HG02981 (cell line): ENCODE results near the gene LMCD1.

Experiments
- ATAC-seq: cut with Tn5 transposase; IDR thresholded peaks from one replicate; pipeline ENCODE4 v1.9.1; 2021; ENCODE audit warnings: mild to moderate bottlenecking, moderate library complexity; ENCODE audit not compliant: unreplicated experiment

The LMCD1 gene

GRCh38 chr3:8556473-8556869 lies 54.8 kb downstream of the LMCD1 start:
- ATAC-seq, result no peak

- ATAC-seq, result no peak
Measured at GRCh38 chr3:8557298-8557697, 55.7 kb downstream of the LMCD1 start.

- ATAC-seq, result no peak
Measured at GRCh38 chr3:8558645-8559044, 57.0 kb downstream of the LMCD1 start.

- ATAC-seq, result no peak
Measured at GRCh38 chr3:8559351-8559750, 57.7 kb downstream of the LMCD1 start.

GRCh38 chr3:8560366-8561007 lies 58.9 kb downstream of the LMCD1 start:
- ATAC-seq, result no peak

- no peak for ATAC-seq
Measured at GRCh38 chr3:8561370-8561769, 59.7 kb downstream of the LMCD1 start.

- no peak for ATAC-seq
Measured at GRCh38 chr3:8562081-8562595, 60.5 kb downstream of the LMCD1 start.

GRCh38 chr3:8563146-8563545 lies 61.5 kb downstream of the LMCD1 start:
- no peak for ATAC-seq

- ATAC-seq, result no peak
Measured at GRCh38 chr3:8563597-8563996, 62.0 kb downstream of the LMCD1 start.

GRCh38 chr3:8565376-8565775 lies 63.8 kb downstream of the LMCD1 start:
- no peak for ATAC-seq

GRCh38 chr3:8567784-8568575 lies 66.4 kb downstream of the LMCD1 start:
- ATAC-seq, result no peak

GRCh38 chr3:8571256-8571655 lies 69.6 kb downstream of the LMCD1 start:
- no peak for ATAC-seq

GRCh38 chr3:8573342-8573926 lies 71.8 kb downstream of the LMCD1 start:
- ATAC-seq, result no peak

GRCh38 chr3:8574040-8574669 lies 72.5 kb downstream of the LMCD1 start:
- ATAC-seq, result no peak

- no peak for ATAC-seq
Measured at GRCh38 chr3:8574670-8575322, 73.2 kb downstream of the LMCD1 start.

GRCh38 chr3:8575364-8576104 lies 73.9 kb downstream of the LMCD1 start:
- no peak for ATAC-seq

GRCh38 chr3:8576436-8576835 lies 74.8 kb downstream of the LMCD1 start:
- ATAC-seq, result no peak

GRCh38 chr3:8576841-8577571 lies 75.4 kb downstream of the LMCD1 start:
- no peak for ATAC-seq

GRCh38 chr3:8578282-8578681 lies 76.7 kb downstream of the LMCD1 start:
- no peak for ATAC-seq

GRCh38 chr3:8579096-8579495 lies 77.5 kb downstream of the LMCD1 start:
- peak; percentile 98 for ATAC-seq
